ENCODE results near the gene SEMG2. TPM values are rescaled to one million over a fixed set of nuclear protein-coding genes. Genes with fewer than 3 reads are reported as not detected.
A peak's percentile ranks its signal among the peaks of the same experiment; 100 is the strongest.

The SEMG2 gene
- total RNA-seq, 1 donor from 2014 or later, result not detected

DNA sequence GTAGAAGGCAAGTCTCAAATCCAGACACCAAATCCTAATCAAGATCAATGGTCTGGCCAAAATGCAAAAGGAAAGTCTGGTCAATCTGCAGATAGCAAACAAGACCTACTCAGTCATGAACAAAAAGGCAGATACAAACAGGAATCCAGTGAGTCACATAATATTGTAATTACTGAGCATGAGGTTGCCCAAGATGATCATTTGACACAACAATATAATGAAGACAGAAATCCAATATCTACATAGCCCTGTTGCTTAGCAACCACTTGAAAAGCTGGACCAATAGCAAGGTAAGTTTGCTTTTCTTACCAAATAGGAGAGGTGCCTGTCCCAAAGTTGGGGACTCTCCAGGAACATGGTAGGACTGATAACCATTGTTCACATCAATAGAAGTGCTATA, 2.0 kb downstream of the SEMG2 start:
- intact Hi-C loops (cut with micrococcal nuclease), result no loop called here
- ATAC-seq (no peak), DNase-seq (no peak)

DNA sequence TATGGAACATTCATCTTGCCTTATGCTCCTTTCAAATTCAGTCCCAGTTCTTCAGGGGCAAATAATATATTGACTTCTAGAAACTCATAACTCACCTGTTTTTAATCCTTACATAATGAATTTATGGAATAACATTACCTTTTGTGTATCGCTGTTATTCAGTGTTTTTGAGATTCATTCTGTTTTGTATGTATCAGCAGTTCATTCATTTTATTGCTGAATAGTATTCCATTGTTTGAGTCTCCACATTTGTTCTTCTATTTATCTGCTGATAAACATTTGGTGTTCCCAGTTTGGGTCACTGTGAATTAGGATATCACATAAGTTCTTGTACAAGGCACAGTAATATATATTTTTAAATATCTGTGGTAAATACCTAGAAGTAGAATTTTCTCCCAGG, 5.1 kb downstream of the SEMG2 start:
- DNase-seq, result no peak
- intact Hi-C loops (cut with micrococcal nuclease), result no loop called here
- ATAC-seq, result no peak

DNA sequence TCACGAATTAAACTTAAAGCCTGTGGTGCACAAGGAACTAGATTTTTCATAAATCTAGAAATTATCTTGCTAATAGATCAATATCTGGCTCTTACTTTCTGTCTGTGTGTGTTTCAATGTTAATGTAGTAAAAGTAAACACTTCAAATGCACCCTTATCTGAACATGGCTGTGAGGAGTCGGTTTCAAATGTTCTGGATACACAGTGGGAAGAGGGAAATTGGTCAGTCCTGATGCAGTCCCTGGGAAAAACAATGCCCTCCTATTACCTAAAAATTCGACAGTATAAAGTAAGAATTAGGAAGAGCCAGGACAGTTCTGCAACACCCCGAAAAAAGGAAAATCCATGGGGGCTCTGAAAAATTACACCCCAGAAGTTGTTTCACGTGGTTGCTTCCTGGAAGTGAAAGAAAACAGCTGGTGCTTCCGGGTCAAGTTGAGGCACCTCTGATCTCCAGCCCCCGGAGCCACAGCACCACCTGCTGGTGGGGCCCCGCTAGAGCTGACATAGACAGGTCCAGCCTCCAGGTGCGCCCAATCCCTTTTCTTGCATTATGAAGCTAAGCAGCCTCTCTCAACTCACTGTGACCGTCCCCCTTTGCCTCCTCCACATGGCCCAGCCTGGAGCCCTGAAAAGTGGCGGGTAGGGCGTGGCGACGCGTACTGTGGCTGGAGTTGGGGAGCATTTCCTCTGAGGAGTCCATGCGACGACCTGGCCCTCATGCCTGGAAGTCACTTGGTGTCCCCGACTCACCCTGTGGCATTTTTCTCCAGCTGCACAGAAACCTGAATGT, 8.3 kb downstream of the SEMG2 start:
- intact Hi-C loops (cut with micrococcal nuclease), result no loop called here
- ATAC-seq (no peak), DNase-seq (no peak)

DNA sequence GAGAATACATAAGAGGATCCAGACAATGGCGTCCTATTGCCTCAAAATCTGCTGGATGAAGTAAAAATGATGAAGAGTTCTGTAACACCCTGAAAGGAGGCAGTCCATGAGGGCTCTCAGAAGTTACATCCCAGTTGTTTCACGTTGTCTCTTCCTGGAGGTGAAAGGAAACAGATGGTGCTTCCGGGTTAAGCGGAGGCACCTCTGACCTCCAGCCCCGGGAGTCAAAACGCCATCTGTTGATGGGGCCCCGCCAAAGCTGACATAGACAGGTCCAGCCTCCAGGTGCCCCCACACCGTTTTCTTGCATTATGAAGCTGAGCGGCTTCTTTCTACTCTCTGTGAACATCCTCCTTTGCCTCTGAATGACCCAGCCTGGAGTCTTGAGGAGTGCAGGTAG, 9.5 kb downstream of the SEMG2 start:
- ATAC-seq, result no peak
- intact Hi-C loops (cut with micrococcal nuclease), result no loop called here
- DNase-seq, result no peak

DNA sequence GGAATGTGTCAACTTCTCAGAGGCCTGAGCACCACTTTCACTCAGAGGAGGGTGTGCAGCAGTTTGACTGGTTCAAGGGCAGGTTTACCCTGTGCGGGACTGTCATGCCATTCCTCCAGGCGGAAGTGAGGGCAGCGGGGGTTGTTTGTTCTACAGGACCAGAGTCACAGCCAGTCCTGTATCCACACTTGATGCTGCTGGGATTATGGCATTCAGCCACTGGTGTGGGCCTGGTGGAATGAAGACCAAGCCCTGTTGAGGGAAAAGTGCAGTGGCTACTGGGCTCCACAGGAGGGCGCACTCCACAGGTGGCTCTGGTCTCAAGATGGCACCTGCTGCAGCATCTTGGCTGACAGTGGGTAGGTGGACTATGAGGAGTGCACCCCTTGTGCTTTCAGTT, 14.8 kb downstream of the SEMG2 start:
- DNase-seq, result no peak
- intact Hi-C loops (cut with micrococcal nuclease), result no loop called here
- ATAC-seq, result no peak

DNA sequence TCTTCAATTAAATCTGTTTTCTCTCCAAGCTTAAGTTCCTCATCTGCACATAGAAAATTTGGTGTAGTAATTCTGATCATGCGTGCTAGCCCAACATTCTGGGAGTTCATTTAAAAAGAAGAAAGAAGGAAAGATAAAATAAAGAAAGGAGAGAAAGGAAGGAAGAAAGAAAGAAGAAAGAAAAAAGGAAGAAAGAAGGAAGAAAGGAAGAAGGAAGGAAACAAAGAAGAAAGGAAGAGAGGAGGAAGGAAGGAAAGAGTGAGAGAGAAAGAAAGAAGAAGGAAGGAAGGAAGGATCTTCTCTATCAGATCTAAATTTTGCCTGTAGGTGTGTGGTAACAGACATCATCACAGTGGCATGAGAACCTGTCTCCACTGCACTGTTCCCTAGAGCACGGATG, 17.0 kb downstream of the SEMG2 start:
- intact Hi-C loops (cut with micrococcal nuclease), result no loop called here
- ATAC-seq, result no peak

DNA sequence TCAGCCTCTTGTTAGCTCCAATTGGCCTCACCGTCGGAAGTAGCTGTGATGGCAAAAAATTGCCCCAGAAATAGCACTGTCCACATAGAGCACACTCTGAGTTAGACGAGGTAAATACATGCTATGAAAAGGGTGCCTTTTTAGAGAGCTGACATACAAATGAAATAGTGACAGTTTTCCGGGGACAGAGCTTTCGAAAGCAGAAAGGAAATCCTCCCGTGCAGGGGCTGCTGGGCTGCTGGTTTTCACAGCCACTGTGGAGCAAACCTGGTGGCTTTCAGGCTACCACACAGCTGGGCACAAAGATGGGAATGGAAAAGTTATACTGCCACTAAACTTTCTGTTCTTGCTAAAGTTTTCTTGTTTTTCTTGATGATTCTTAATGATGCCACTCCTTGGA, 24.9 kb downstream of the SEMG2 start:
- DNase-seq (no peak), ATAC-seq (no peak)
- intact Hi-C loops (cut with micrococcal nuclease), result no loop called here

More for the DNA sequence above, 17.0 kb downstream of the SEMG2 start:
- DNase-seq, result no peak

DNA sequence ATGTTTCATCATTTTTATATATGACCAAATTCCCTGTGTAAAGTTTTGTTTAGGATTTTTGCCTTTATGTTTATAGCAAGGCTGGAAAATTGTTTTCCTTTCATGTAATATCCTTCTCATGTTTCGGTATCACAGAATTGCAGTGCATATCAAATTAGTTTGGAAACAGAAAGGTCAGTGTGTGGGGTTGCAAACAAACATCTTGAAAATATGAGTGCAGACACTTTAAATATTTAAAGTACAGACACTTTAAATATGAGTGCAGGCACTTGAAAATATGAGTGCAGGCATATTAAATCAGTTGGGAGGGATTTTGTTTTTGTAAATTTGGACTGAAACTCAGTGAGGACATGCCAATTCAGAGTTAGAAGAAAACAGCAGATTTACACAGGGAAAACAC, 26.7 kb downstream of the SEMG2 start:
- ATAC-seq, result no peak
- intact Hi-C loops (cut with micrococcal nuclease), result no loop called here
- no peak for DNase-seq

DNA sequence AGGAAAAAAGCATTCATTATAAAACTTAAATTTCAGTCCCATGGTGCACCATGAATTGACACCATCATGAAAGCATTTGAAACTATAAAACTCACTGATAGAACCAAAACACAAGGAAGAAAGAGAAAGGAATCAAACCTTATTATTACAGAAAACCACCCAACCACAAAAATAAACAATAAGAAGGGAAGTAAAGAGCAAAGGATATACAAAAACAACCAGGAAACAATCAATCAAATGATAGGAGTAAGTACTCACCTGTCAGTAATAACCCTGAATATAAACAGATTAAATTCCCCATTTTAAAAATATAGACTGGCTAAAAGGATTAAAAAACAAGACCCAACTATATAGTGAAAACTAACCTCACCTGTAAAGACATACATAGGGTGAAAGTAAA, 27.4 kb downstream of the SEMG2 start:
- ATAC-seq (no peak), DNase-seq (no peak)
- intact Hi-C loops (cut with micrococcal nuclease), result no loop called here

DNA sequence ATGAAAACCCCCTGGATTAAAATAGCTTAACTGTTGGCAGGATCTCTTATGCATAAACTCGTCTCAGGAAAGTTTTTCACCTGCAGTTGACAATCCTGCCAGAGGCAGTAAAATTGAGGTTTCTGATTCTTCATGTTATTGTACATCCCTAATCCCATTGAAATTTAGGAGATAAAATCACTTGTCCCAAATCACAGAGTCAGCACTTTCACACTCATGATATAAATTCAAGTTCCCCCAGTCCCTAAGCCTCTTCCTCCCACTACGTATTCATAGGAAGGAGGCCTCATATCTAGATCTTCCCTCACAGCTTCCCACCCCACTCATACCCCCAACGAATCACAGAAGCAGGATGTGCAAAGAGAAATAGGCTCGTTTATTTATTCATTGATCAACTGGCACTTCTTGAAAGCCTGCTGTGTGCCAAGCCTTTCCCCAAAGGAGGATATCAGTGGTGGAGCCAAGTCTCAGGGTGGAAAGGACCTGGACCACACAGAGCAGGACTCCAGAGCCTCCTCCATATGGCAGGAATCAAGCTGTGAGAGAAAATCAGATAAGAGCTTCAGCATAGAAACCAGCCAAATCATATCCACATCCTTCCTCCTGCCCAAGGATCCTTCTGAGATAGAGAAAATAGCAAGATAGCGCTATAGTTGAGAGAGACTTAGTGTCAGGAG, 30.8 kb downstream of the SEMG2 start:
- intact Hi-C loops (cut with micrococcal nuclease), result no loop called here
- no peak for ATAC-seq
- DNase-seq, result no peak

DNA sequence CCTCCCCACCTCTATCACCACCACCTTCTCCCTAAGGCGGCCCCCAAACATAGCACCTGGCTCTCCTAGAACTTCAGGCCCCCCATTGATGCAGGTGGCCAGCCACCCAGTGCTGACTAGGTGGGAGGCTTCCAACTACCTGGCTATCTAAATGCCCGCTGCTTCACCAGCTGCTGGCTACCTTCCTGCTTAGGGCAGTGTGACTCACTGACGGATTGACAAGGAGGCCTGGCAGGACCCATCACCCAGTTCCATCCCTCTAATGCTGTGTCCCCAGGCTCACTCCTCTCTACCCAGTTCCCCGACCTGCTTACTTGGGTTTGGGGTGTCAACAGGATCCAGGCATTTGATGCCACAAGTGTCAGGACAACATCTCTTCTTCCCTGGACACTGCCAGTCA, 32.1 kb downstream of the SEMG2 start:
- ATAC-seq, result no peak
- no peak for DNase-seq
- intact Hi-C loops (cut with micrococcal nuclease), result no loop called here

DNA sequence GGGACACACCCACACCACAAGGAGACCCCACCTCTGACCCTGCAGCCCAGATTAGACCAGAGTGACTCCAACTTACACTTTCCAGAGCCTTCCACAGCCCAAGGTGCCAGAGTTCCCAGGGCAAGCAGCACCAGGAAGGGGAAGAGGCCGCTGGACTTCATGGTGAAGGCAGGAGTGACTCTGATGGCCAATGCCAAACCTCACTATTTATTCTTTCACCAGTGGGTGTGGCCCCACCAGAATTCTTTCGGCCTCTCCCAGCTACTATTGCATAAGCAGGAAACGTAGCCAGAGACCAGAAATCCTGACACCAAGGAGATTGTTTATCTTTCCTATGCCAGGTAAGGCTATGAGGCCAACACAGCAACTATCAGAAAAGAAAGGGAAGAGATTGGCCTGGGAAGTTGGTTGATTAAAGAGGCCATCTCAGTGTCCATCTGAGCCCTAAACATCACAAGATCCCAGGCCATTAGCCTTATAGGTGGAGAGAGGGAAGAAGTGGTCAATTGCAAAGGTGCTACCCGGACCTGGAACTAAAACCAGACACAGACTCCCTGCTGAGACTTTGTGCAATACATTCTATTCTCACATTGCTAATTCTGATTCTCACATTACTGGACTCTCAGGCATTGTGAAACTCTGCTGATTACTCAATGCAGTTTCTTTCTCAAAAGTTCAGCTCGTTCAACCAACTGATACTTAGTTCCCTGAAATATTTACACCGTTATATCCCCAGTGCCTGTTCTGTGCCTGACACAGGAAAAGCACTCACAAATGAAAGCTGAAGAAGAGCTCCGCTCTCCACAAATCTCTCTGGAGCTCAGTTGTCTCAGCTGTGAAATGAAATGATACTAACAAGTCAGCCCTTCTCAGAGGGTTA, 33.5 kb downstream of the SEMG2 start, which contains the start of gene SLPI:
SLPI (minus strand) TSS at position 182 of the 880 bp plus-strand sequence; CDS start at position 161, 21 bp downstream.
- DNase-seq (no peak), ATAC-seq (peak; percentile 56)
- intact Hi-C loops (cut with micrococcal nuclease), result no loop called here

DNA sequence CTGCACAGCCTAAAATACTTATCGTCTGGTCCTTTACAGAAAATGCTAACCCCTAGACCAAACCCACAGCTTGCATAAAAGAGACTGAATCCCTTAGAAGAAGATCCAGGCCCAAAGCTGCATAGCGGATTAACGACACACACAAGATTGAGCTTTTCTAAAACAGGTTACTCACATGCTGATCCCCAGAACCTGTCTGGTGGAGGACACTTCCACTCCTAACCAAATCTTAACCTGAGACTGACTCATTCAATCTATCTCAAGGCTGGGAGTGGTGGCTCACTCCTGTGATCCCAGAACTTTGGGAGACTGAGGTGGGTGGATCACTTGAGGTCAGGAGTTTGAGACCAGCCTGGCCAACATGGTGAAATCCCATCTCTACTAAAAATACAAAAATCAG, 36.0 kb downstream of the SEMG2 start:
- intact Hi-C loops (cut with micrococcal nuclease), result no loop called here
- DNase-seq, result no peak
- ATAC-seq, result no peak

DNA sequence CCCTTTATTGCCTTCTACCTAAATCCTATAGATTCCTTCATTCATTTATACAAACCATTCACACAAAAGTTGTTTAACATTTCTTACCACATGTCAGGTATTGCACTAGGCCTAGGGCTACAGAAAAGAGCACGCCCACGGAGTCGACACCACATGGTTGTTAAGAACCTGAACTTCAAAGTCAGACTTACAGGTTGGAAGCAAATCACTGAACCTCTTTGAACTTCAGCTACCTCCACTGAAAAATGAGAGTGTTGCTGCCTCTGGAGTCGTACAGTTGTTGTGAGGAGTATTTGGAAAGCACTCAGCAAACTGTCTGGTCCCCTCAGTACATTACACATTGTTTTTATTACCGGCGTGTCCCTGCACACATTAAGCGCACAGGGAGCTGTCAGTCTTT, 36.5 kb downstream of the SEMG2 start:
- ATAC-seq (no peak), DNase-seq (no peak)
- intact Hi-C loops (cut with micrococcal nuclease), result no loop called here

DNA sequence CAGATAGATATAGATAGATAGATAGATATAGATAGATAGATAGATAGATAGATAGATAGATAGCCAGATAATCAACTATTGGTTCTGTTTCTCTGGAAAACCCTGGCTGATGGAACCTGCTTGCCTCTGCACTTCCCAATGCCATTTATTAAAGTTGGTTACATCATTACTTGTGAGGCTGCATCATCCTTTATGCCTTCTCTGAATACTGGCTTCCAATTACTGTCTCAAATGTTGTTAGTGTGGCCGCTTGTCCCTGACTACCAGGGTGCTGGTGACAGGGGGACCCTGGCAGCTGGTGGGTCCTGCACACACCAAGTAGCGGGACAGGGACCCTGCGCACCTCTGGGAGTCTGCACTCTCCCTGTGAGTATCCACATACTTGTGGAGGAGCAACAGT, 37.1 kb downstream of the SEMG2 start:
- intact Hi-C loops (cut with micrococcal nuclease), result no loop called here

DNA sequence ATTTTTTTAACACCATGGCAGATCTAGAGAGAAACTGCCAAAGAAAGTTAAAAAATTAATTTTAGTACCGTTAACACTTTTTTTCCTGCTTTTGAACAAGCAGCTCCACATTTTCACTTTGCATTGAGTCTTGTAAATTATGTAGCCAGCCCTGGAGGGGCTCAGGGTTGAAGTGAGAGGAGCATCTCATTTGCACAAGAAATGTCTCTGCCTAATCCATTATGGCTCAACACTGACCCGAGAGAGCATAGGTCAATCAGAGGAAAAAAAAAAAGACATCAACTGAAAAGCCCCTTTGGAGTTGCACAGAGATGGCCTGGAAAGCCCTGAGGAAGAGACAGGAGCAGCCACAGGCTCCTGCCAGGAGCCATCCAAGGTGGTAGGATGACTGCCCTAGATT, 37.5 kb downstream of the SEMG2 start:
- ATAC-seq (no peak), DNase-seq (no peak)
- intact Hi-C loops (cut with micrococcal nuclease), result no loop called here

More for the DNA sequence above, 37.1 kb downstream of the SEMG2 start:
- DNase-seq (no peak), ATAC-seq (no peak)

DNA sequence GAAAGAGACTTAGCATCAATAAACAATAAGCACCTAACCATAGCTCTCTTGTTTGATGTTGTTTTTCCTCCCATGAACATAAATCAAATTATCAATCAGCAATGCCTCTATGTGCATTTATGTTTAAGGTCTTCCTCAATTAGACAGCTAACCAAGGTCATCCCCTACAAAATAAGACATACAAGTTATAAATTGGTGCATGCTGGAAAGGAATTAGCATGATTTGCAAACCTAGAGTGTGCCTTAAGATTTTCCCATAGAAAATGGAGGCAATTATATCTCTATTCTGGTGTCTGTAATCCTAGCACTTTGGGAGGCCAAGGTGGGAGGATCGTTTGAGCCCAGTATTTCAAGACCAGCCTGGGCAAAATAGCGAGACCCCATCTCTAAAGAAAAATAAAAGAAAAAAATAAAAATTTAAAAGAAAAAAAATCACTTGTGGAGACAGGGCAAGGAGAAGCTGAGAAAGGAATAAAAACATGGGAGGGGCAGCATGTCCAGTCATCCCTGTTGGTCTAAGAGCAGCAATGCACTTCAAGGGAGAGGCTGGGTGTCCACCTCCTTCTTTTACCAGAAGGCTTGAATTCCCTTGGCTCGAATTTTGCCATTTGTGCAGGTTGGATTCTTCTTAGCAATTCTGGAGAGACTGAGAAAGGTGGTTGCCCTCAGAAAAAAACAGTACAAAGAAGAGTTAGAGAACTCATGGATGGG, 42.5 kb downstream of the SEMG2 start:
- DNase-seq (no peak), ATAC-seq (no peak)
- intact Hi-C loops (cut with micrococcal nuclease), result no loop called here

DNA sequence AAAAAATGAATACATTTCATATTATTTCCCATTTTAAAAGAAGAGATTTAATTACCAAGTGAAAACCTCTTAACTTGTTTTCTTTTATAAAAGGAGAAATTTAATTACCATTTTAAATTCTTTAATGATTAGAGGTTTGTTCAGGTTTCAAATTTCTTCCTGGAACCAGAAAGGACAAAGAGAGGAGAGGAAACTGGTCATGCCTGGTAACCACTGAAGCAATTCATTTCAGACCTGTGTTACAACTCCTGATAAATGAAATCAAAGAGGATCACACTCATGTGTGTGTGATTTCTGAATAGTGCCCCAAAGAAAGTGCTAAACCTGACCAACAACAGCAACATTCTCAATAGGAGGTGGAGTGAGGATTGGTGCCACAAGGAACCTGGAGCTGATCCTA, 45.8 kb downstream of the SEMG2 start:
- DNase-seq (no peak), ATAC-seq (no peak)
- intact Hi-C loops (cut with micrococcal nuclease), result no loop called here

DNA sequence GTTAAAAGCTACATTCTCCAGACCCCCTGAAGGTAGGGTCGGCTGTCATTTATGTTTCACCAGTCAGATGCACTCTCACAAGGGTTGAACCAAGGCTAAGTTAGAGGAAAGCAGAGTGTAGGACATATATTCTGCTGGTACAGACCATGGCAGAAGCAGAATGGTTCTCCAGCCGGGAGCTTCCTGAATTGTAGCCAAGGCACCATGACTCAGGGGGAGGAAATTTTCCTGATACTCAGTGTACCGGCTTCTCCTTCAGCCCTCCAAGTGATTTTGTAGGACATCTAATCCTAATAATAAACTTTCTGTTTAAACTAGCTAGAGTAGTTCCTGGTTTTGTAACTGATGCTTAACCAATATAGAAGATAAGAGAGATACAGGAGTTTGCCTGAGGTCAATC, 47.4 kb downstream of the SEMG2 start:
- no peak for ATAC-seq
- DNase-seq, result no peak
- intact Hi-C loops (cut with micrococcal nuclease), result no loop called here
